Measurements from ENCODE around the gene TFAP2A. TPM values are rescaled to one million over a fixed set of nuclear protein-coding genes. Genes with fewer than 3 reads are reported as not detected.

The TFAP2A gene
- total RNA-seq, 4 donors from 2014 or later: 0.16 TPM; not detected in 3

GRCh38 chr6:10384091-10384609, 30.7 kb downstream of the TFAP2A start:
- no peak for TF ChIP-seq CTCF (IDR thresholded peaks at IDR 0.05; ENCODE audit: low read depth)

- TF ChIP-seq CTCF (IDR thresholded peaks at IDR 0.05; ENCODE audit: low read depth): no peak
Observed at GRCh38 chr6:10383331-10384090, 31.4 kb downstream of the TFAP2A start.

GRCh38 chr6:10382728-10383330, 32.0 kb downstream of the TFAP2A start:
- TF ChIP-seq CTCF (IDR thresholded peaks at IDR 0.05; ENCODE audit: low read depth): no peak

- no peak for TF ChIP-seq CTCF (IDR thresholded peaks at IDR 0.05; ENCODE audit: low read depth)
Observed at GRCh38 chr6:10382322-10382721, 32.6 kb downstream of the TFAP2A start.

- no peak for TF ChIP-seq CTCF (IDR thresholded peaks at IDR 0.05; ENCODE audit: low read depth)
Observed at GRCh38 chr6:10381830-10382208, 33.1 kb downstream of the TFAP2A start.

- TF ChIP-seq CTCF (IDR thresholded peaks at IDR 0.05; ENCODE audit: low read depth): no peak
Observed at GRCh38 chr6:10381133-10381829, 33.6 kb downstream of the TFAP2A start.

- TF ChIP-seq CTCF (IDR thresholded peaks at IDR 0.05; ENCODE audit: low read depth): no peak
Observed at GRCh38 chr6:10375391-10375969, 39.4 kb downstream of the TFAP2A start.

Measured in subcutaneous adipose tissue (tissue), 4 donors.